Upper lobe of left lung (tissue), 4 donors: ENCODE measurements around the gene PDCD2.

Experiments
- CTCF ChIP-seq, 6 experiments: fragments of 450-650 bp in 4 of 6; fragments of 200-600 bp in 2 of 6; sonication (generic) in 2 of 6; IDR thresholded peaks; one replicate each; pipeline ENCODE4 v1.5.1; 2016 to 2019; ENCODE audit warnings: antibody characterized with exemption in 6 of 6
- POLR2A ChIP-seq, 4 donors: fragments of 450-650 bp; IDR thresholded peaks; one replicate each; pipeline ENCODE4 v1.5.1; 2016 to 2017; ENCODE audit warnings: antibody characterized with exemption in 4 of 4, mild to moderate bottlenecking in 2 of 4

DNA sequence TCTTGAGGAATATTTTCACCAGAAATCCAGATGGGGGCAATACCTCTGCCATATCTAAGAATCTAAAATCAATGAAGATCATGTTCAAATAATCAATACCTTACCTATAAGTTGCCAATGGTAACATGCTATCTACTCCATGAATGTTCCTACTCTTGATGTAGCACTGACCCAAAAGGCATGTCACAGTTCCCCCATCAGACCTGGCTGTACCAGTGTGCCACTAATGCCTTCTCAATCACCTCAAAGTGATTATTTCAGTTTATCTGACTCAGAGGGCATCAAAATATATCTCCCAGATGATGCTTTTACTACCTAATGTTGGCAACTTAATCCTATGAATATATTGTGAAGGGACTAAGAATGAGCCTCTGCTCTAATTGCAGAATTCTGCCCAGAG is 5.5 kb downstream of the PDCD2 start:
- TF ChIP-seq CTCF (IDR thresholded peaks at IDR 0.05) (no peak), POLR2A (IDR thresholded peaks at IDR 0.05) (no peak)
